HepG2 (cell line): Measurements from ENCODE around the gene DPEP2NB. TPM values are rescaled to one million over a fixed set of nuclear protein-coding genes. Genes with fewer than 3 reads are reported as not detected.
"Not testable (repeated sequence)": the region's sequence is repeated elsewhere in the genome, so short reads cannot be mapped to it uniquely, and the experiment has no call there.

Experiments
- CREB1 ChIP-seq, 2 experiments: fragments of 450-650 bp in 1 of 2; IDR thresholded peaks; 2 replicates each; pipeline ENCODE4 v1.6.1; 2016 to 2017; ENCODE audit warnings: control low read depth in 1 of 2, mild to moderate bottlenecking in 1 of 2, missing compliant biosample characterization in 1 of 2, missing genetic modification characterization in 1 of 2
- DNMT1 ChIP-seq: sonication (generic); formaldehyde crosslinking; IDR thresholded peaks from 2 replicates; pipeline ENCODE4 v1.5.1; 2020; ENCODE audit warnings: mild to moderate bottlenecking, missing genetic modification reagents
- ERF ChIP-seq: IDR thresholded peaks from 2 replicates; pipeline ENCODE4 v1.6.1; 2018; ENCODE audit warnings: missing biosample characterization, missing genetic modification reagents
- FOXA1 ChIP-seq, 2 experiments: fragments of 450-650 bp in 1 of 2; sonication (generic) in 1 of 2; formaldehyde crosslinking in 1 of 2; IDR thresholded peaks; 2 replicates each; pipeline versions ENCODE4 v1.4.0 to v1.6.1; 2016 to 2020; ENCODE audit warnings: missing genetic modification reagents in 1 of 2
- GATAD1 ChIP-seq: IDR thresholded peaks from 2 replicates; pipeline ENCODE4 v1.6.1; 2016; ENCODE audit warnings: missing genetic modification reagents, missing compliant biosample characterization
- GATAD2A ChIP-seq: IDR thresholded peaks from 2 replicates; pipeline ENCODE4 v1.6.1; 2016
- JUNB ChIP-seq: sonication (generic); formaldehyde crosslinking; IDR thresholded peaks from 2 replicates; pipeline ENCODE4 v1.8.0; 2022; ENCODE audit warnings: missing genetic modification reagents, mild to moderate bottlenecking, borderline replicate concordance
- MIER3 ChIP-seq: IDR thresholded peaks from 2 replicates; pipeline ENCODE4 v1.6.1; 2016; ENCODE audit warnings: missing compliant biosample characterization, borderline replicate concordance
- POLR2AphosphoS5 ChIP-seq: IDR thresholded peaks from 2 replicates; pipeline ENCODE4 v1.6.1; 2012; ENCODE audit warnings: low read depth, low read length
- RXRB ChIP-seq: IDR thresholded peaks from 2 replicates; pipeline ENCODE4 v1.6.1; 2016; ENCODE audit warnings: borderline replicate concordance, missing genetic modification reagents, missing compliant biosample characterization
- SETDB1 ChIP-seq: sonication (generic); formaldehyde crosslinking; IDR thresholded peaks from 2 replicates; pipeline ENCODE4 v1.5.1; 2020; ENCODE audit warnings: missing genetic modification reagents, mild to moderate bottlenecking, borderline replicate concordance
- SOX5 ChIP-seq: IDR thresholded peaks from 2 replicates; pipeline ENCODE4 v1.6.1; 2016; ENCODE audit warnings: borderline replicate concordance
- ZMYM4 ChIP-seq: sonication (generic); formaldehyde crosslinking; IDR thresholded peaks from 2 replicates; pipeline ENCODE4 v1.8.1; 2023; ENCODE audit warnings: mild to moderate bottlenecking, missing genetic modification reagents
- ZNF207 ChIP-seq: fragments of 450-650 bp; IDR thresholded peaks from 2 replicates; pipeline ENCODE4 v1.6.1; 2016; ENCODE audit warnings: antibody characterized with exemption, borderline replicate concordance
- ZNF614 ChIP-seq: IDR thresholded peaks from 2 replicates; pipeline ENCODE4 v1.6.1; 2018; ENCODE audit warnings: missing biosample characterization, missing genetic modification reagents, inconsistent platforms, borderline replicate concordance
- ZNF772 ChIP-seq: sonication (generic); formaldehyde crosslinking; IDR thresholded peaks from 2 replicates; pipeline ENCODE4 v1.5.0; 2020; ENCODE audit warnings: mild to moderate bottlenecking, missing genetic modification reagents
- polyA plus RNA-seq, 8 experiments: library from polyadenylated mRNA; depleted of rRNA in 3 of 8; stranded (reverse) in 7 of 8; unstranded in 1 of 8; fragments of >200 nt; fragmentation: Illumina TruSeq in 4 of 8; extraction: Trizol in 4 of 8; gene quantifications; 2 replicates each; pipeline versions ENCODE4 v1.2.1 to v1.2.3, GENCODE V29; 2011 to 2016; ENCODE audit warnings: low read depth in 4 of 8, missing spikeins in 1 of 8, mixed read lengths in 1 of 8; ENCODE audit not compliant: insufficient read depth in 1 of 8
- total RNA-seq, 5 experiments: library from RNA; depleted of rRNA; stranded (reverse); fragments of >200 nt; fragmentation: Illumina TruSeq; extraction: Trizol; gene quantifications; 2 replicates each; pipeline ENCODE4 v1.2.3, GENCODE V29; 2016; ENCODE audit warnings: low read depth in 1 of 5
- TF ChIP-seq, protein P1 (sequence below): sonication (generic); formaldehyde crosslinking; IDR thresholded peaks from 2 replicates; pipeline ENCODE4 v1.4.0; 2020; ENCODE audit warnings: missing genetic modification reagents, borderline replicate concordance
- TF ChIP-seq, protein P2 (sequence below), 2 experiments: sonication (generic) in 1 of 2; formaldehyde crosslinking in 1 of 2; IDR thresholded peaks; 2 replicates each; pipeline versions ENCODE4 v1.4.0 to v1.6.1; 2018 to 2020; ENCODE audit warnings: missing genetic modification reagents in 2 of 2, borderline replicate concordance in 1 of 2, low read depth in 1 of 2, mild to moderate bottlenecking in 1 of 2, missing biosample characterization in 1 of 2
- TF ChIP-seq, protein P3 (sequence below): sonication (generic); formaldehyde crosslinking; IDR thresholded peaks from 2 replicates; pipeline ENCODE4 v1.4.0; 2020; ENCODE audit warnings: missing genetic modification reagents

The DPEP2NB gene
- total and polyA plus RNA-seq, 2 of the 13 experiments (the other 11 are each of a cell fraction or from before 2014, with no cell fraction given) = not detected

DNA sequence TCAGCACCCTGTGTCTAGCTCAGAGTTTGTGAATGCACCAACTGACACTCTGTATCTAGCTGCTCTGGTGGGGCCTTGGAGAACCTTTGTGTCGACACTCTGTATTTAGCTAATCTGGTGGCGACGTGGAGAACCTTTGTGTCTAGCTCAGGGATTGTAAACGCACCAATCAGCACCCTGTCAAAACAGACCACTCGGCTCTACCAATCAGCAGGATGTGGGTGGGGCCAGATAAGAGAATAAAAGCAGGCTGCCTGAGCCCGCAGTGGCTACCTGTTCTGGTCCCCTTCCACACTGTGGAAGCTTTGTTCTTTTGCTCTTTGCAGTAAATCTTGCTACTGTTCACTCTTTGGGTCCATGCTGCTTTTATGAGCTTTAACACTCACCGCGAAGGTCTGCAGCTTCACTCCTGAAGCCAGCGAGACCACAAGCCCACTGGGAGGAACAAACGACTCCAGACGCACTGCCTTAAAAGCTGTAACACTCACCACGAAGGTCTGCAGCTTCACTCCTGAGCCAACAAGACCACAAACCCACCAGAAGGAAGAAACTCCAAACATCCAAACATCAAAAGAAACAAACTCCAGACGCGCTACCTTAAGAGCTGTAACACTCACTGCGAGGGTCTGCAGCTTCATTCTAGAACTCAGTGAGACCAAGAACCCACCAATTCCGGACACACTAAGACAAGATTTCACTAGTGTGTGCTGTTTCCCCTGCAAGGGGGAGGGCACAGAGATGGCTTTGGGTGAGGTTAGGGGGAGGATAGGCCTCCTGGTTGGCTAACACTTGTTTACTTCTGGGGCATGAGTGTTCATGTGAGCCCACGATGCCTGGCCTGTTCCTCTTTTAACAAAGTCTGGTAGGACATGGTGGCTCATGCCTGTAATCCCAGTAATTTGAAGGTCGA lies 16.7 kb downstream of the DPEP2NB start, which contains the start of gene DPEP2 (continued):
- peak; percentile 40; the same call in 1 of the 2 replicates for TF ChIP-seq CREB1 (IDR thresholded peaks at IDR 0.05)
- not testable (repeated sequence) for TF ChIP-seq CREB1 (CRISPR knock-in tag; IDR thresholded peaks at IDR 0.05); FOXA1 (IDR thresholded peaks at IDR 0.05)
- TF ChIP-seq GATAD2A (CRISPR knock-in tag) = peak; percentile 21; the same call in 1 of the 2 replicates
- peak; percentile 15; the same call in 1 of the 2 replicates for TF ChIP-seq ERF (CRISPR knock-in tag)
- TF ChIP-seq POLR2AphosphoS5 = peak; percentile 72
- TF ChIP-seq DNMT1 = 0 out of 2 replicates have a peak, but pooled peaks have one; percentile 5
- peak; percentile 46; the same call in 1 of the 2 replicates for TF ChIP-seq RXRB (CRISPR knock-in tag)
- TF ChIP-seq ZNF772 (CRISPR knock-in tag) = peak; percentile 66; the same call in 1 of the 2 replicates
- TF ChIP-seq, protein P1, sequence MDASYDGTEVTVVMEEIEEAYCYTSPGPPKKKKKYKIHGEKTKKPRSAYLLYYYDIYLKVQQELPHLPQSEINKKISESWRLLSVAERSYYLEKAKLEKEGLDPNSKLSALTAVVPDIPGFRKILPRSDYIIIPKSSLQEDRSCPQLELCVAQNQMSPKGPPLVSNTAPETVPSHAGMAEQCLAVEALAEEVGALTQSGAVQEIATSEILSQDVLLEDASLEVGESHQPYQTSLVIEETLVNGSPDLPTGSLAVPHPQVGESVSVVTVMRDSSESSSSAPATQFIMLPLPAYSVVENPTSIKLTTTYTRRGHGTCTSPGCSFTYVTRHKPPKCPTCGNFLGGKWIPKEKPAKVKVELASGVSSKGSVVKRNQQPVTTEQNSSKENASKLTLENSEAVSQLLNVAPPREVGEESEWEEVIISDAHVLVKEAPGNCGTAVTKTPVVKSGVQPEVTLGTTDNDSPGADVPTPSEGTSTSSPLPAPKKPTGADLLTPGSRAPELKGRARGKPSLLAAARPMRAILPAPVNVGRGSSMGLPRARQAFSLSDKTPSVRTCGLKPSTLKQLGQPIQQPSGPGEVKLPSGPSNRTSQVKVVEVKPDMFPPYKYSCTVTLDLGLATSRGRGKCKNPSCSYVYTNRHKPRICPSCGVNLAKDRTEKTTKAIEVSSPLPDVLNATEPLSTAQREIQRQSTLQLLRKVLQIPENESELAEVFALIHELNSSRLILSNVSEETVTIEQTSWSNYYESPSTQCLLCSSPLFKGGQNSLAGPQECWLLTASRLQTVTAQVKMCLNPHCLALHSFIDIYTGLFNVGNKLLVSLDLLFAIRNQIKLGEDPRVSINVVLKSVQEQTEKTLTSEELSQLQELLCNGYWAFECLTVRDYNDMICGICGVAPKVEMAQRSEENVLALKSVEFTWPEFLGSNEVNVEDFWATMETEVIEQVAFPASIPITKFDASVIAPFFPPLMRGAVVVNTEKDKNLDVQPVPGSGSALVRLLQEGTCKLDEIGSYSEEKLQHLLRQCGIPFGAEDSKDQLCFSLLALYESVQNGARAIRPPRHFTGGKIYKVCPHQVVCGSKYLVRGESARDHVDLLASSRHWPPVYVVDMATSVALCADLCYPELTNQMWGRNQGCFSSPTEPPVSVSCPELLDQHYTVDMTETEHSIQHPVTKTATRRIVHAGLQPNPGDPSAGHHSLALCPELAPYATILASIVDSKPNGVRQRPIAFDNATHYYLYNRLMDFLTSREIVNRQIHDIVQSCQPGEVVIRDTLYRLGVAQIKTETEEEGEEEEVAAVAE (CRISPR knock-in tag) = peak; percentile 95
- TF ChIP-seq FOXA1 (CRISPR knock-in tag; IDR thresholded peaks at IDR 0.05) = peak; percentile 45; the same call in 1 of the 2 replicates
- TF ChIP-seq, protein P2, sequence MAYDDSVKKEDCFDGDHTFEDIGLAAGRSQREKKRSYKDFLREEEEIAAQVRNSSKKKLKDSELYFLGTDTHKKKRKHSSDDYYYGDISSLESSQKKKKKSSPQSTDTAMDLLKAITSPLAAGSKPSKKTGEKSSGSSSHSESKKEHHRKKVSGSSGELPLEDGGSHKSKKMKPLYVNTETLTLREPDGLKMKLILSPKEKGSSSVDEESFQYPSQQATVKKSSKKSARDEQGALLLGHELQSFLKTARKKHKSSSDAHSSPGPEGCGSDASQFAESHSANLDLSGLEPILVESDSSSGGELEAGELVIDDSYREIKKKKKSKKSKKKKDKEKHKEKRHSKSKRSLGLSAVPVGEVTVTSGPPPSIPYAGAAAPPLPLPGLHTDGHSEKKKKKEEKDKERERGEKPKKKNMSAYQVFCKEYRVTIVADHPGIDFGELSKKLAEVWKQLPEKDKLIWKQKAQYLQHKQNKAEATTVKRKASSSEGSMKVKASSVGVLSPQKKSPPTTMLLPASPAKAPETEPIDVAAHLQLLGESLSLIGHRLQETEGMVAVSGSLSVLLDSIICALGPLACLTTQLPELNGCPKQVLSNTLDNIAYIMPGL (CRISPR knock-in tag; IDR thresholded peaks at IDR 0.05; ENCODE audit: borderline replicate concordance in 1 of 2, low read depth in 1 of 2) = 0 out of 4 replicates have a peak, but pooled peaks of 1 of the 2 experiments have one; percentile 16
- TF ChIP-seq GATAD1 (CRISPR knock-in tag) = peak; percentile 9; the same call in 1 of the 2 replicates
- TF ChIP-seq ZNF614 = 0 out of 2 replicates have a peak, but pooled peaks have one; percentile 16
- TF ChIP-seq JUNB = peak; percentile 38; the same call in 1 of the 2 replicates
- peak; percentile 13; the same call in 1 of the 2 replicates for TF ChIP-seq SETDB1 (CRISPR knock-in tag)
- TF ChIP-seq MIER3 (CRISPR knock-in tag) = peak; percentile 43; the same call in 1 of the 2 replicates
- TF ChIP-seq SOX5 (CRISPR knock-in tag) = peak; percentile 15; the same call in 1 of the 2 replicates
- peak; percentile 97 for TF ChIP-seq ZMYM4 (CRISPR knock-in tag)
- TF ChIP-seq ZNF207 = 0 out of 2 replicates have a peak, but pooled peaks have one; percentile 15
- TF ChIP-seq, protein P3, sequence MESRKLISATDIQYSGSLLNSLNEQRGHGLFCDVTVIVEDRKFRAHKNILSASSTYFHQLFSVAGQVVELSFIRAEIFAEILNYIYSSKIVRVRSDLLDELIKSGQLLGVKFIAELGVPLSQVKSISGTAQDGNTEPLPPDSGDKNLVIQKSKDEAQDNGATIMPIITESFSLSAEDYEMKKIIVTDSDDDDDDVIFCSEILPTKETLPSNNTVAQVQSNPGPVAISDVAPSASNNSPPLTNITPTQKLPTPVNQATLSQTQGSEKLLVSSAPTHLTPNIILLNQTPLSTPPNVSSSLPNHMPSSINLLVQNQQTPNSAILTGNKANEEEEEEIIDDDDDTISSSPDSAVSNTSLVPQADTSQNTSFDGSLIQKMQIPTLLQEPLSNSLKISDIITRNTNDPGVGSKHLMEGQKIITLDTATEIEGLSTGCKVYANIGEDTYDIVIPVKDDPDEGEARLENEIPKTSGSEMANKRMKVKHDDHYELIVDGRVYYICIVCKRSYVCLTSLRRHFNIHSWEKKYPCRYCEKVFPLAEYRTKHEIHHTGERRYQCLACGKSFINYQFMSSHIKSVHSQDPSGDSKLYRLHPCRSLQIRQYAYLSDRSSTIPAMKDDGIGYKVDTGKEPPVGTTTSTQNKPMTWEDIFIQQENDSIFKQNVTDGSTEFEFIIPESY (CRISPR knock-in tag) = 0 out of 2 replicates have a peak, but pooled peaks have one; percentile 45
